ENCODE data around the gene CCRL2.
"Not testable (repeated sequence)": the region's sequence is repeated elsewhere in the genome, so short reads cannot be mapped to it uniquely, and the experiment has no call there.

CCRL2 gene

GRCh38 chr3:46405301-46406019 is 1.6 kb upstream of the CCRL2 start:
- DNase-seq (ENCODE audit: low read depth in 3 of 3, low spot score in 1 of 3): no peak

- no peak for DNase-seq (ENCODE audit: low read depth in 3 of 3, low spot score in 1 of 3)
Observed at GRCh38 chr3:46406443-46406787, 644 bp upstream of the CCRL2 start.

- no peak for DNase-seq (ENCODE audit: low read depth in 3 of 3, low spot score in 1 of 3)
Observed at GRCh38 chr3:46407970-46408369, 911 bp downstream of the CCRL2 start.

- no peak for DNase-seq (ENCODE audit: low read depth in 3 of 3, low spot score in 1 of 3)
Observed at GRCh38 chr3:46408853-46409252, 1.8 kb downstream of the CCRL2 start.

- no peak for DNase-seq (ENCODE audit: low read depth in 3 of 3, low spot score in 1 of 3)
Observed at GRCh38 chr3:46409739-46410489, 2.9 kb downstream of the CCRL2 start.

GRCh38 chr3:46410669-46411068 is 3.6 kb downstream of the CCRL2 start:
- no peak for DNase-seq (ENCODE audit: low read depth in 3 of 3, low spot score in 1 of 3)

GRCh38 chr3:46411271-46411670 is 4.2 kb downstream of the CCRL2 start:
- no peak for DNase-seq (ENCODE audit: low read depth in 3 of 3, low spot score in 1 of 3)

- DNase-seq (ENCODE audit: low read depth in 3 of 3, low spot score in 1 of 3): no peak
Observed at GRCh38 chr3:46412786-46413298, 5.8 kb downstream of the CCRL2 start.

- no peak for DNase-seq (ENCODE audit: low read depth in 3 of 3, low spot score in 1 of 3)
Observed at GRCh38 chr3:46413951-46414350, 6.9 kb downstream of the CCRL2 start.

GRCh38 chr3:46414739-46415138 is 7.7 kb downstream of the CCRL2 start:
- DNase-seq (ENCODE audit: low read depth in 3 of 3, low spot score in 1 of 3): no peak

- DNase-seq (ENCODE audit: low read depth in 3 of 3, low spot score in 1 of 3): no peak
Observed at GRCh38 chr3:46416125-46416810, 9.2 kb downstream of the CCRL2 start.

- DNase-seq (ENCODE audit: low read depth in 3 of 3, low spot score in 1 of 3): no peak
Observed at GRCh38 chr3:46416811-46417510, 9.9 kb downstream of the CCRL2 start.

- no peak for DNase-seq (ENCODE audit: low read depth in 3 of 3, low spot score in 1 of 3)
Observed at GRCh38 chr3:46417841-46418611, 11.0 kb downstream of the CCRL2 start.

- DNase-seq (ENCODE audit: low read depth in 3 of 3, low spot score in 1 of 3): no peak
Observed at GRCh38 chr3:46419816-46420215, 12.8 kb downstream of the CCRL2 start.

GRCh38 chr3:46420931-46421330 is 13.9 kb downstream of the CCRL2 start:
- DNase-seq (ENCODE audit: low read depth in 3 of 3, low spot score in 1 of 3): no peak

- DNase-seq (ENCODE audit: low read depth in 3 of 3, low spot score in 1 of 3): no peak
Observed at GRCh38 chr3:46422617-46423016, 15.6 kb downstream of the CCRL2 start.

GRCh38 chr3:46423588-46423987 is 16.5 kb downstream of the CCRL2 start:
- DNase-seq (ENCODE audit: low read depth in 3 of 3, low spot score in 1 of 3): no peak

GRCh38 chr3:46426476-46426875 is 19.4 kb downstream of the CCRL2 start:
- DNase-seq (ENCODE audit: low read depth in 3 of 3, low spot score in 1 of 3): not testable (repeated sequence)

GRCh38 chr3:46427404-46427803 is 20.3 kb downstream of the CCRL2 start:
- not testable (repeated sequence) for DNase-seq (ENCODE audit: low read depth in 3 of 3, low spot score in 1 of 3)

All from stimulated activated CD4-positive, alpha-beta T cell treated with anti-CD3 and anti-CD28 coated beads, TNF-alpha, amount 100 ng/mL, for 1 hour (primary cell).